Activated T-cell treated with anti-CD3 and anti-CD28 coated beads, Interleukin-2, amount 50 U/mL, for 72 hours (primary cell): ENCODE results near the gene IL36G. TPM values are rescaled to one million over a fixed set of nuclear protein-coding genes. Genes with fewer than 3 reads are reported as not detected.

Source experiments
- ATAC-seq, 2 donors: fragments of 150-1000 bp; cut with Tn5 transposase; replicated peaks in 1 of 2; 2 replicates each; pipeline ENCODE4 v1.10.0; 2021; ENCODE audit warnings: moderate library complexity in 2 of 2, mild to moderate bottlenecking in 1 of 2
- DNase-seq, 2 donors: peaks; one replicate each; pipeline ENCODE4 v3.0.0; 2021 to 2022; ENCODE audit warnings: mixed read lengths in 1 of 2
- H3K27ac Mint-ChIP-seq: one replicate; pipeline ENCODE4 v1.8.0; 2022; ENCODE audit warnings: mild to moderate bottlenecking, moderate library complexity, mixed read lengths
- H3K27me3 Mint-ChIP-seq: one replicate; pipeline ENCODE4 v1.8.0; 2022; ENCODE audit warnings: low read depth, mixed read lengths
- H3K36me3 Mint-ChIP-seq, 2 donors: one replicate each; pipeline ENCODE4 v1.8.0; 2022; ENCODE audit warnings: mixed read lengths in 2 of 2, mild to moderate bottlenecking in 1 of 2; ENCODE audit not compliant: insufficient read depth in 2 of 2
- H3K4me1 Mint-ChIP-seq: one replicate; pipeline ENCODE4 v1.8.0; 2022; ENCODE audit warnings: low read depth, mixed read lengths
- H3K4me3 Mint-ChIP-seq, 2 donors: one replicate each; pipeline ENCODE4 v1.8.0; 2022; ENCODE audit warnings: mild to moderate bottlenecking in 2 of 2, mixed read lengths in 2 of 2, moderate library complexity in 2 of 2
- H3K9me3 Mint-ChIP-seq, 2 donors: one replicate each; pipeline ENCODE4 v1.8.0; 2022; ENCODE audit warnings: mixed read lengths in 2 of 2
- total RNA-seq, 2 donors: library from RNA; stranded (reverse); gene quantifications; one replicate each; pipeline ENCODE4 v1.2.3, GENCODE V29; 2022

Gene IL36G
- total RNA-seq, 2 donors from 2014 or later, result not detected

DNA sequence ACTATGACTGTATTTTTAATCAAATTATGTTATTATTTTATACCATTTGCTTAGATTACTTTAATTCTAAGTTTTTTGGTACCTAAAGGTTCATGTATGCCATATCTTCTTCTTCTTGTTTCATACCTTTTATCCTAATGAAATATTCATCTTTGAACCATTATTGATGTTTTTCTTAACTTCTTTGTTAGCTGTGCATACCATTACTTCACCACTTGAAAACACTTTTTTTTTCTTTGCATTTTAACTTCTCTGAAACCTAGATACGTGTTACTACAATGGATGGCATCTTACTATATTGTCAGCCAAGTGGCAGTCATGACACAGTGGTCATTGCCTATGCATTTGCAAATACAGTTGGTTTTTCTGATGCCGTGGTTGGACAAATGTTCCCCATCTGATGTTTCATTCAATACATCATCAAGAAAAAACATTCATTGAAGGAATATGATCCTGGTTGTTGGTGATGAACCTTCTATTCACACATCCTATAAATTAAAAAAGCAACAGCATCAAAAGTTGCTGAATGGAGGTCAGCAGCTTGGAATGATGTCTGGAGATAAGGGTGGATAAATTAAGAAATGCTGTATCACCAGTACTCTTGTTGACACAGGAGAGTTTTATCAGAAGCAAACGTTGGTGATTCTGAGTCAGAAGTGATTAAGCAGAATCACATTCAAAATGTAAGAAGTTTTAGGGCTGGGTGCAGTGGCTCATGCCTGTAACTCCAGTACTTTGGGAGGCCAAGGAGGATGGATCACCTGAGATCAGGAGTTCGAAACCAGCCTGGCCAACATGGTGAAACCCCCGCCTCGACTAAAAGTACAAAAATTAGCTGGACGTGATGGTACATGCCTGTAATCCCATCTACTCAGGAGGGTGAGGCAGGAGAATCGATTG lies 34.9 kb downstream of the IL36G start:
- no peak overlapping the region for H3K27ac Mint-ChIP-seq
- H3K9me3 Mint-ChIP-seq, result peaks cover 0 to 5% of the 10 kb centered on the region in 2 donors
- peaks cover 7% of the 10 kb centered on the region for H3K4me1 Mint-ChIP-seq
- DNase-seq (no peak), ATAC-seq (no peak)
- H3K36me3 Mint-ChIP-seq, result peaks cover 0 to 2% of the 10 kb centered on the region in 2 donors
- H3K27me3 Mint-ChIP-seq, result no peaks in the 10 kb centered on the region
- H3K4me3 Mint-ChIP-seq, result no peak overlapping the region

DNA sequence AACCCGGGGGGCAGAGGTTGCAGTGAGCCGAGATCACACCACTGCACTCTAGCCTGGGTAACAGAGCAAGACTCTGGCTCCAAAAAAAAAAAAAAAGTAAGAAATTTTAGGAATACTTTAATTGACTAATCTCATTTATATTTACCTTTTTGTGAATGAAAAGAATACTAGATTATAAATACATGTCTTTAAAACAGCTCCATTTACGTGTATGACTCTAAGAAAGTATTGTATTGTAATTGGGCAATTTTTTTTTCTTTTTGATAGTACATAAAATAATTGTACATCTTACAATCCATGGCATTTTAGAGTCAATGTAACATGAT lies 35.5 kb downstream of the IL36G start:
- DNase-seq (no peak), ATAC-seq (no peak)
- Mint-ChIP-seq H3K9me3 (peaks cover under 1 to 5% of the 10 kb centered on the region in 2 donors), H3K4me1 (peaks cover 7% of the 10 kb centered on the region), H3K4me3 (no peak overlapping the region), H3K27me3 (no peaks in the 10 kb centered on the region), H3K27ac (no peak overlapping the region), H3K36me3 (peaks cover 0 to 2% of the 10 kb centered on the region in 2 donors)

DNA sequence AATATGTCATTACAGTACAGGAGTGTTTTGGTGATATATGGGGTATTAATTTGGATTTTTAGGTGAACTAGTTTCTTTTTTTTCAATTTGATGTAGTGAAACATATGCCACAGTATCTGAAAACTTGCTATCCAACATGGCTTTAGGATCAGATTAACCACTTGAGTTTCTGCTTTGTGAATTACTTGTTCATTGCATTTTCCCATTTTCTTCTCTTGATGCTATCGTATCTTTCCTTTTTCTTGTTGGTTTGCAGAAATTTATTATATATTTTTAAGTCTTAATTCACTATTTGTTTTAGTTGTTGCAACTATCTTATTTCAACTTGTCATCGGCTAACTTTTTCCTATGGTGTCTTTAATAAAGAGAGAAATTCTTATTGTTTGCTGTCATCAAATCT lies 36.3 kb downstream of the IL36G start:
- Mint-ChIP-seq H3K27ac (no peak overlapping the region), H3K27me3 (no peaks in the 10 kb centered on the region), H3K36me3 (peaks cover 0 to 5% of the 10 kb centered on the region in 2 donors), H3K4me3 (no peak overlapping the region), H3K9me3 (peaks cover 8 to 9% of the 10 kb centered on the region in 2 donors), H3K4me1 (peaks cover 7% of the 10 kb centered on the region)
- DNase-seq, result no peak
- ATAC-seq, result no peak

DNA sequence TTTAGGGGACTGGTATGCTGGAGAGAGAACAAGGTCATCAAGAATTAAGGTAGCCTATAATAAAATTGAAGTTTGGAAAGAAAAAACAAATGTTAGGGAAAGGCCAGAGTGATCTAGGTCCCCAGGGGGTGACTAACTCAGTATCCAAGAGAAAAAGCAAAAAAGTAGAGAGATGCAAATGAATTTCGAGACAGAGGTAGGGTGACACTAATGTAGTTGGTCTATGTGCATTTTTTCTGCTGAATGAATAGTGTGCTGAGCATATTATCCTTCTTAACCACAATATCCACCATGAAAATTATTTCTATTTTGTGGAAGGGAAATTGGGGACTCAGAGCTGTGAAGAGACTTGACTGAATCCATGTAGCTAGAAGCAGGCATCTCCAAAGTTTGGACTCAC lies 37.2 kb downstream of the IL36G start:
- no peak for ATAC-seq
- DNase-seq, result no peak
- H3K9me3 Mint-ChIP-seq, result peaks cover 10 to 14% of the 10 kb centered on the region in 2 donors
- H3K4me3 Mint-ChIP-seq, result no peak overlapping the region
- H3K27me3 Mint-ChIP-seq, result no peaks in the 10 kb centered on the region
- peaks cover 0 to 5% of the 10 kb centered on the region in 2 donors for H3K36me3 Mint-ChIP-seq
- peaks cover 2% of the 10 kb centered on the region for H3K4me1 Mint-ChIP-seq
- H3K27ac Mint-ChIP-seq, result no peak overlapping the region

DNA sequence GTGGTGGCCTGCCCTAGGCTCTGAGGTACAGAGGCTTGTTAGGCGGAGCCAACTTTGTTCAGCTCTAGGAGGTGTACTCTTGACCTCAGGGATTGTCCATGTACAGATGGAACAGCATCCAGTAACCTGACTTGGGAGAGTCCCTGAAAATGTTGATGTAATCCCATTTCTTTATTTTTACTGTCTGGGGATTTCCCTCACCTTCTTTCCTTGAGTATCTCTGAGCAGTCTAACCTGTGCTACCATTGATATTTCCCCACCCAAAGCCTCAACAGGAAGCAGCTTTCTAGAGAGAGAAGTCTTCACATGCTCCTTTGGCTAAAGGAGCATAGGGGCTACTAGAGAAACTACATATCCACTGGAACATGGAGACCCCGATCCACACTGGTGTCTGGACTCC lies 37.8 kb downstream of the IL36G start:
- no peaks in the 10 kb centered on the region for H3K4me1 Mint-ChIP-seq
- no peak for DNase-seq
- peaks cover 10 to 14% of the 10 kb centered on the region in 2 donors for H3K9me3 Mint-ChIP-seq
- H3K4me3 Mint-ChIP-seq, result no peak overlapping the region
- no peak overlapping the region for H3K27ac Mint-ChIP-seq
- H3K36me3 Mint-ChIP-seq, result peaks cover 0 to 5% of the 10 kb centered on the region in 2 donors
- H3K27me3 Mint-ChIP-seq, result no peaks in the 10 kb centered on the region
- ATAC-seq, result no peak

DNA sequence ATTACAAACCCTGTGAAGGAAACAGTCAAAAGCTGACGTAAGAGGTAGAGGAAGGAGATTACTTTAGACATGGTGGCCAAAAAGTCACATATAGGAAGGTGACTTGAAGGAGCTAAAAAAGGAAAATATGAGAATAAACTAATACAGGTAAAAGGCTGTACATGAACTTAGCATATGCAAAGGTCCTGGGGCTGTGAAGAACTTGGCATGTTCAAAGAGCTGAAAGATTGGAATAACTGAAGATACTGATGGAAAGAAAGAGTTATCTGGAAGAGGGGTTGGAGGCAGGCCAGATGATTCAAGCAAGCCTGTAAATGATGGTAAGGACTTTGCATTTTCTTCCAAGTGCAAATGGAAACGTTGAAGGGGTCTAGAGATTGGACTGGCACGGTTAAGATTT lies 40.7 kb downstream of the IL36G start:
- no peak for ATAC-seq
- no peak overlapping the region for H3K27ac Mint-ChIP-seq

DNA sequence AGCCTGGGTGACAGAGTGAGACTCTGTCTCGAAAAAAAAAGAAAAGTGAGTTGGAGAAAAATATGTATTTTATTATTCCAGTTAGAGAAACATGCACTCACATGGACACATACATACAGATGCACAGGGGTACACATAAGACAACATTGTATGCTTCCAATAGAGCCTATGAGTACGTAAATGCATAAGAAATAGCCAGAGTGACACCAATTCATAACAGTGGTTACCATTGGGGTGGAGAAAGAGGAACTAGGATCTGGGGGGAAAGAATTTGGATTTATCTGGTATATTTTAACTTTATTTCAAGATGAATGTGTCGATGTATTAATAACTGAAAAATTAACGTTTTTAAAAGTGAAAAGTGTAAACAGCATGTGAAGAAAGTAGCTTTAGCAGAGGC lies 43.5 kb downstream of the IL36G start:
- Mint-ChIP-seq H3K27me3 (no peaks in the 10 kb centered on the region), H3K9me3 (peaks cover 10 to 14% of the 10 kb centered on the region in 2 donors), H3K36me3 (peaks cover 0 to 5% of the 10 kb centered on the region in 2 donors), H3K4me1 (no peaks in the 10 kb centered on the region), H3K27ac (no peak overlapping the region), H3K4me3 (no peak overlapping the region)
- ATAC-seq (no peak), DNase-seq (no peak)

More for the DNA sequence above, 40.7 kb downstream of the IL36G start:
- H3K9me3 Mint-ChIP-seq, result peaks cover 10 to 14% of the 10 kb centered on the region in 2 donors
- H3K4me1 Mint-ChIP-seq, result no peaks in the 10 kb centered on the region
- DNase-seq, result no peak
- H3K4me3 Mint-ChIP-seq, result no peak overlapping the region
- H3K27me3 Mint-ChIP-seq, result no peaks in the 10 kb centered on the region
- peaks cover 0 to 5% of the 10 kb centered on the region in 2 donors for H3K36me3 Mint-ChIP-seq

DNA sequence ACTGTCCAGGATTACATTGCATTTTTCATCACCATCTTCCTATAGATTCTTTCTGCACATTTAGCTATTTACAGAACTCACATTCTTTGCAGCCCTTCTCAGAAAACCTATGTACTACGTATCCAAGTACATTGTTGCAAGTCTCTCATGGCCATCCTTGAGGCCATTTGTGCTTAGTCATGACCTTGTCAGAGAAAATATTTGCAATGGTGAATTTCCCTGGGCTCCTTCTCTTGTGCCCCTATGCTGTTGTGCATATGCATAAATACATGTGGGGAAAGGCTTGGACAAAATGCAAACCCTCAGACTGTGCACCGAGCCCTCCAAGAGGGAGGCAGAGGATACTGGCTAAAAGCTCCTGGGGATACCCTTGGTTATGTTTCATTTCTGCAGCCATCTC lies 47.0 kb downstream of the IL36G start:
- Mint-ChIP-seq H3K27me3 (peaks cover 9% of the 10 kb centered on the region), H3K4me3 (no peak overlapping the region), H3K36me3 (no peaks in the 10 kb centered on the region), H3K9me3 (peaks cover 2% of the 10 kb centered on the region in 2 donors), H3K4me1 (no peaks in the 10 kb centered on the region), H3K27ac (no peak overlapping the region)
- ATAC-seq, result no peak
- DNase-seq, result no peak

DNA sequence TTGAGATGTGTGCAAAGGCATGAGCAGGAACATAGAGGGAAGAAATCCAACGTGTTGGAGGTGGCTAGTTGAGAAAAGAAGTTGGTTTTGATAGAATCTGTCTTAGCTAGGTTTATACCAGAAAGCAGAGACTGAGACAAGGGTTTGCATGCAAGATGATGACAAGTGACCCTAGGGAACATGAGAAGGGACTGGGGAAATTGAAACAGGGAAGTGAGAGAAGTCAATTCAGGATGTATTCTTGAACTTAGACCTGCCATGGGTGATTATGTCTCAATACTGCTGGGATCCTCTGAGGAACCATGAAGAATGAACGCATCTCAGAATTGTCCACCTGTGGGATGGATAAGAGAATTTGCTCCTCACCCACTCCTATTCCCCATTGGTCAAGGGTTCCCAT lies 47.9 kb downstream of the IL36G start:
- Mint-ChIP-seq H3K4me1 (no peaks in the 10 kb centered on the region), H3K27ac (no peak overlapping the region), H3K9me3 (no peaks in the 10 kb centered on the region), H3K36me3 (no peaks in the 10 kb centered on the region), H3K27me3 (peaks cover 9% of the 10 kb centered on the region), H3K4me3 (no peak overlapping the region)
- DNase-seq (no peak), ATAC-seq (no peak)

DNA sequence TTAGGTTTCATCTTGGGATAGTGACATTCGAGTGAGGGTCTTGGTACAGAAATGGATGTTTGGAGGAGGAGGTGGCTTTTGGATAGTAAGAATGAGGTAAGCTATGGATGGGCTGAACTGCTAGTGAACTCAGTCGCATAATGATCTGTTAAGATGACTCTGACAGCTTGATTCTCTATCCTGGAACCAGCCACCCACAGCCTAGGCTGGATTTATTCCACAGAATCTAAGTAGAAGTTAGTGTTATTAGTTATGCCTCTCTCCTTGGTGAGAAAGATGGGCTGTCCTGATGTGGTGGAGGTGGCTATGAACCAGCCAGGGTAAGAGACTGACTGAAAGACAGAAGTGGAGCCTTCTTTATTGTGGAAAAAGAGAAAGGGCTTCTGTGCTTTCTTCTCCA lies 49.9 kb downstream of the IL36G start:
- no peaks in the 10 kb centered on the region for H3K36me3 Mint-ChIP-seq
- no peak for ATAC-seq
- DNase-seq, result no peak
- H3K9me3 Mint-ChIP-seq, result no peaks in the 10 kb centered on the region
- H3K27ac Mint-ChIP-seq, result no peak overlapping the region
- H3K27me3 Mint-ChIP-seq, result peaks cover 9% of the 10 kb centered on the region
- no peaks in the 10 kb centered on the region for H3K4me1 Mint-ChIP-seq
- no peak overlapping the region for H3K4me3 Mint-ChIP-seq

DNA sequence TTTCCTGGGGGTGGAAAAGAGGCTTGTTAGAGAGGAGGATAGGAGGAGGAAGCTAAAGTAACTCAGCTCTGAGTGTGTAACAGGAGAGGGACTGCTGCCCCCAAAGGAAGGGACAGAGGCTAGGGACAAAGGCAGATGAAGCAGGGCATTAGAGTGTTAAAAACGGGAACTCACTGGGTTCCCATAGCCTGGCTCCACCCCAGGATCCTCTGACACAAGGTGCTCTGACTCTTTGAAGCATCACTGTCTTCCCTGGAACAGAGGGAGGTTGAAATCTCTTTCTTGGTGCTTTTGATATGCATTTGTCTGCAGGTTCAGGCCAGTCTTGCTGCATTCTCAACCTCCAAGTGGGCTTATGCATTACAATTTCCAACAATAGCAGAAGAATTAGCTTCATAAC lies 50.3 kb downstream of the IL36G start:
- Mint-ChIP-seq H3K27me3 (peaks cover 9% of the 10 kb centered on the region), H3K27ac (no peak overlapping the region), H3K36me3 (no peaks in the 10 kb centered on the region), H3K4me1 (no peaks in the 10 kb centered on the region), H3K9me3 (no peaks in the 10 kb centered on the region), H3K4me3 (no peak overlapping the region)
- no peak for DNase-seq
- no peak for ATAC-seq

DNA sequence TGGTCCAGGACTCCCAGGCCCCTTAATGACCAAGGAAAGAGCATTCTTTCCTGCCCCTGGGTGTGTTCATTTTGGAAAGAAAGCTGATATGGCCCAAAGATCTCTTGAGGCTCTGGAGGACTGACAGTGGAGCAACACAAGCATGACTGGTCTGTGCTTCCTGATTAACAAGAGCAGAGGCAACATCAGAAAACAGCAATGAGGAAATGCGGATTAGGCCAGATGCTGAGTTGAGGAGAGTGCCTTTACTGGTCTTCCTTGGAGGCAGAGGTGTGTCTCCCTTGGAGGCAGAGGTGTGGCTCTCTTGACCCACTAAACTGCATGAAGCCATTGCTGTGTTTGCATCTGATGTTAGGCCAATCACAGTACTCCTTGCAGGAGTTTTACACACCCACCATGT lies 54.9 kb downstream of the IL36G start:
- H3K27ac Mint-ChIP-seq, result no peak overlapping the region
- no peaks in the 10 kb centered on the region for H3K9me3 Mint-ChIP-seq
- no peaks in the 10 kb centered on the region for H3K4me1 Mint-ChIP-seq
- ATAC-seq, result no peak
- no peaks in the 10 kb centered on the region for H3K36me3 Mint-ChIP-seq
- no peak overlapping the region for H3K4me3 Mint-ChIP-seq
- peaks cover 2% of the 10 kb centered on the region for H3K27me3 Mint-ChIP-seq
- DNase-seq, result no peak

DNA sequence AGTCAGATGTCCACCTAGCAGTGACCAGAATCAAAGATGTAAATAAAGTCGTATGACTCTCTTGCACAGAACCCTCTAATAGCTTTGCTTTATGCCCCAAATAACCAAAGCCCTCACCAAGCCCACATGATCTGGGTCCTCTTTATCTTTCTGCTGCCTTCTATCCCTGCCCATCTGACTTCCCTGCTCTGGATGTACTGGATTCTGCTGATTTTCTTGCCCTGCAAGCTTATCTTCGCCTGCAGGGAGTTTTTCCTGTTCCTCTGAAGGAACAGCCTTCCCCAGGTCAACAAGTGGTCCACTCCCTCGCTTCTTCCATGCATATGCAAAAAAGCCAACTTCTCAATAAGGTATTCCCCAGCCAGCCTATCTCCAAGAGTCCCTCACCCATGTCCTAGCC lies 56.2 kb downstream of the IL36G start:
- ATAC-seq, result no peak
- Mint-ChIP-seq H3K36me3 (no peaks in the 10 kb centered on the region), H3K27ac (no peak overlapping the region), H3K4me3 (no peak overlapping the region), H3K4me1 (no peaks in the 10 kb centered on the region), H3K9me3 (no peaks in the 10 kb centered on the region), H3K27me3 (no peaks in the 10 kb centered on the region)
- no peak for DNase-seq
